GM23338 (cell line): ENCODE results near the gene FUT3. TPM values are rescaled to one million over a fixed set of nuclear protein-coding genes. Genes with fewer than 3 reads are reported as not detected.

Experiments used
- ATAC-seq: fragments of 200-7000 bp; cut with Tn5 transposase; 3 replicates; pipeline ENCODE4 v1.9.1; 2020
- DNase-seq: peaks from one replicate; pipeline ENCODE4 v3.0.0-alpha.2; 2015; ENCODE audit warnings: low spot score
- H2AFZ ChIP-seq: fragments of 200-600 bp; sonication (generic); 2 replicates; pipeline ENCODE4 v1.8.0; 2016; ENCODE audit warnings: antibody characterized with exemption, mild to moderate bottlenecking, moderate library complexity
- H3F3A ChIP-seq: fragments of 200-600 bp; sonication (generic); replicated peaks from 2 replicates; pipeline ENCODE4 v1.8.0; 2017; ENCODE audit warnings: antibody characterized with exemption, mixed run types, low read depth
- H3K27ac ChIP-seq: fragments of 200-600 bp; sonication (generic); 2 replicates; pipeline ENCODE4 v1.6.1; 2016; ENCODE audit warnings: low read depth
- H3K27me3 ChIP-seq: fragments of 200-600 bp; sonication (generic); 2 replicates; pipeline ENCODE4 v1.8.0; 2016; ENCODE audit warnings: mild to moderate bottlenecking, mixed run types, moderate library complexity; ENCODE audit not compliant: insufficient read depth
- H3K36me3 ChIP-seq: fragments of 200-600 bp; sonication (generic); 2 replicates; pipeline ENCODE4 v1.8.0; 2016; ENCODE audit warnings: mild to moderate bottlenecking; ENCODE audit not compliant: insufficient read depth
- H3K4me1 ChIP-seq: fragments of 200-600 bp; sonication (generic); 2 replicates; pipeline ENCODE4 v1.8.0; 2016; ENCODE audit warnings: mild to moderate bottlenecking, moderate library complexity; ENCODE audit not compliant: insufficient read depth
- H3K4me2 ChIP-seq: fragments of 200-600 bp; sonication (generic); 2 replicates; pipeline ENCODE4 v1.7.1; 2017; ENCODE audit warnings: mixed run types
- H3K4me3 ChIP-seq: fragments of 200-600 bp; sonication (generic); 2 replicates; pipeline ENCODE4 v1.6.1; 2016; ENCODE audit warnings: mixed run types
- H3K79me2 ChIP-seq: fragments of 200-600 bp; sonication (generic); replicated peaks from 2 replicates; pipeline ENCODE4 v1.8.0; 2017; ENCODE audit warnings: mild to moderate bottlenecking; ENCODE audit not compliant: insufficient read depth
- H3K9me2 ChIP-seq: fragments of 200-600 bp; sonication (generic); 2 replicates; pipeline ENCODE4 v1.8.0; 2017; ENCODE audit not compliant: insufficient read depth
- H4K20me1 ChIP-seq: fragments of 200-600 bp; sonication (generic); replicated peaks from 2 replicates; pipeline ENCODE4 v1.8.0; 2017; ENCODE audit warnings: mild to moderate bottlenecking; ENCODE audit not compliant: insufficient read depth
- H3K27ac Mint-ChIP-seq: 2 replicates; pipeline ENCODE4 v1.8.0; 2020; ENCODE audit warnings: inconsistent platforms, mild to moderate bottlenecking, moderate library complexity, mixed read lengths
- H3K27me3 Mint-ChIP-seq: 3 replicates; pipeline ENCODE4 v1.8.0; 2022; ENCODE audit warnings: low read depth, mild to moderate bottlenecking, moderate library complexity, mixed read lengths, inconsistent platforms; ENCODE audit not compliant: insufficient read depth, poor library complexity
- H3K36me3 Mint-ChIP-seq: 3 replicates; pipeline ENCODE4 v1.8.0; 2021; ENCODE audit warnings: low read depth, mild to moderate bottlenecking, inconsistent platforms, moderate library complexity, mixed read lengths
- H3K4me1 Mint-ChIP-seq: 3 replicates; pipeline ENCODE4 v1.8.0; 2020; ENCODE audit warnings: mild to moderate bottlenecking, inconsistent platforms, mixed read lengths
- H3K4me3 Mint-ChIP-seq: 3 replicates; pipeline ENCODE4 v1.8.0; 2021; ENCODE audit warnings: moderate library complexity, mild to moderate bottlenecking, inconsistent platforms, mixed read lengths
- H3K9me3 Mint-ChIP-seq: 3 replicates; pipeline ENCODE4 v1.8.0; 2020; ENCODE audit warnings: moderate library complexity, mild to moderate bottlenecking, inconsistent platforms, mixed read lengths
- CREB1 ChIP-seq: fragments of 250-450 bp; sonication (Bioruptor Pico); IDR thresholded peaks from 2 replicates; pipeline ENCODE4 v1.5.0; 2020; ENCODE audit warnings: low read depth, mild to moderate bottlenecking, moderate library complexity
- EZH2phosphoT487 ChIP-seq: fragments of 200-600 bp; sonication (generic); IDR thresholded peaks from one replicate; pipeline ENCODE4 v1.8.1; 2018; ENCODE audit warnings: antibody characterized with exemption; ENCODE audit not compliant: unreplicated experiment
- JUNB ChIP-seq: IDR thresholded peaks from one replicate; pipeline ENCODE4 v1.6.1; 2016; ENCODE audit warnings: antibody characterized with exemption; ENCODE audit not compliant: unreplicated experiment
- STAT1 ChIP-seq: IDR thresholded peaks from one replicate; pipeline ENCODE4 v1.6.1; 2016; ENCODE audit warnings: antibody characterized with exemption; ENCODE audit not compliant: unreplicated experiment
- ZNF114 ChIP-seq: fragments of 250-450 bp; sonication (Bioruptor Pico); IDR thresholded peaks from 2 replicates; pipeline ENCODE4 v1.5.0; 2020; ENCODE audit warnings: mild to moderate bottlenecking, moderate library complexity
- ZNF462 ChIP-seq: fragments of 250-450 bp; sonication (Bioruptor Pico); IDR thresholded peaks from 2 replicates; pipeline ENCODE4 v1.5.0; 2020; ENCODE audit warnings: mild to moderate bottlenecking, moderate library complexity
- polyA plus RNA-seq: library from polyadenylated mRNA; unstranded; fragments of >200 nt; fragmentation: Nextera tagmentation; extraction: Ambion mirVana; gene quantifications from 2 replicates; pipeline ENCODE4 v1.2.1, GENCODE V29; 2016
- total RNA-seq: library from RNA; depleted of rRNA; stranded (reverse); fragments of >200 nt; shearing (Covaris generic); gene quantifications from 2 replicates; pipeline ENCODE4 v1.2.3, GENCODE V29; 2014
- TF ChIP-seq, protein P1 (sequence below): IDR thresholded peaks from one replicate; pipeline ENCODE4 v1.6.1; 2018; ENCODE audit warnings: antibody characterized with exemption; ENCODE audit not compliant: unreplicated experiment

Gene FUT3
- total and polyA plus RNA-seq, 2 experiments from 2014 or later, result 0.45 TPM; not detected in 1

- Mint-ChIP-seq H3K27me3 (peaks cover 10% of the 10 kb centered on the region), H3K4me3 (no peak overlapping the region), H3K9me3 (no peaks in the 10 kb centered on the region; the same call in 2 of the 3 replicates), H3K27ac (no peak overlapping the region), H3K4me1 (no peaks in the 10 kb centered on the region; the same call in 2 of the 3 replicates), H3K36me3 (no peaks in the 10 kb centered on the region)
- Histone ChIP-seq H3K4me3 (no peak overlapping the region), H3F3A (no peaks in the 10 kb centered on the region), H4K20me1 (no peaks in the 10 kb centered on the region; the same call in 1 of the 2 replicates), H3K27ac (no peak overlapping the region), H3K36me3 (no peaks in the 10 kb centered on the region), H3K79me2 (no peaks in the 10 kb centered on the region), H3K4me1 (no peaks in the 10 kb centered on the region), H3K4me2 (no peak overlapping the region), H2AFZ (no peak overlapping the region), H3K27me3 (no peaks in the 10 kb centered on the region), H3K9me2 (no peaks in the 10 kb centered on the region)
- TF ChIP-seq JUNB, result no peak
- TF ChIP-seq EZH2phosphoT487, result no peak
- TF ChIP-seq, protein P1, sequence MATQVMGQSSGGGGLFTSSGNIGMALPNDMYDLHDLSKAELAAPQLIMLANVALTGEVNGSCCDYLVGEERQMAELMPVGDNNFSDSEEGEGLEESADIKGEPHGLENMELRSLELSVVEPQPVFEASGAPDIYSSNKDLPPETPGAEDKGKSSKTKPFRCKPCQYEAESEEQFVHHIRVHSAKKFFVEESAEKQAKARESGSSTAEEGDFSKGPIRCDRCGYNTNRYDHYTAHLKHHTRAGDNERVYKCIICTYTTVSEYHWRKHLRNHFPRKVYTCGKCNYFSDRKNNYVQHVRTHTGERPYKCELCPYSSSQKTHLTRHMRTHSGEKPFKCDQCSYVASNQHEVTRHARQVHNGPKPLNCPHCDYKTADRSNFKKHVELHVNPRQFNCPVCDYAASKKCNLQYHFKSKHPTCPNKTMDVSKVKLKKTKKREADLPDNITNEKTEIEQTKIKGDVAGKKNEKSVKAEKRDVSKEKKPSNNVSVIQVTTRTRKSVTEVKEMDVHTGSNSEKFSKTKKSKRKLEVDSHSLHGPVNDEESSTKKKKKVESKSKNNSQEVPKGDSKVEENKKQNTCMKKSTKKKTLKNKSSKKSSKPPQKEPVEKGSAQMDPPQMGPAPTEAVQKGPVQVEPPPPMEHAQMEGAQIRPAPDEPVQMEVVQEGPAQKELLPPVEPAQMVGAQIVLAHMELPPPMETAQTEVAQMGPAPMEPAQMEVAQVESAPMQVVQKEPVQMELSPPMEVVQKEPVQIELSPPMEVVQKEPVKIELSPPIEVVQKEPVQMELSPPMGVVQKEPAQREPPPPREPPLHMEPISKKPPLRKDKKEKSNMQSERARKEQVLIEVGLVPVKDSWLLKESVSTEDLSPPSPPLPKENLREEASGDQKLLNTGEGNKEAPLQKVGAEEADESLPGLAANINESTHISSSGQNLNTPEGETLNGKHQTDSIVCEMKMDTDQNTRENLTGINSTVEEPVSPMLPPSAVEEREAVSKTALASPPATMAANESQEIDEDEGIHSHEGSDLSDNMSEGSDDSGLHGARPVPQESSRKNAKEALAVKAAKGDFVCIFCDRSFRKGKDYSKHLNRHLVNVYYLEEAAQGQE, result no peak
- ATAC-seq, result no peak
- DNase-seq, result no peak
Measured at GRCh38 chr19:5818594-5818993, 32.7 kb downstream of the FUT3 start.

GRCh38 chr19:5817218-5817617 is 34.0 kb downstream of the FUT3 start:
- H3K36me3 Mint-ChIP-seq, result no peaks in the 10 kb centered on the region
- no peak overlapping the region for H3K4me3 Mint-ChIP-seq
- no peak overlapping the region for H3K27ac Mint-ChIP-seq
- Histone ChIP-seq H3K79me2 (no peaks in the 10 kb centered on the region), H3K4me2 (no peak overlapping the region), H3K9me2 (no peaks in the 10 kb centered on the region), H3K27ac (no peak overlapping the region), H2AFZ (no peak overlapping the region), H3K4me1 (no peaks in the 10 kb centered on the region), H4K20me1 (no peaks in the 10 kb centered on the region; the same call in 1 of the 2 replicates), H3K36me3 (no peaks in the 10 kb centered on the region), H3K4me3 (no peak overlapping the region), H3F3A (no peaks in the 10 kb centered on the region), H3K27me3 (no peaks in the 10 kb centered on the region)
- no peaks in the 10 kb centered on the region; the same call in 2 of the 3 replicates for H3K9me3 Mint-ChIP-seq
- TF ChIP-seq STAT1, result no peak
- peaks cover 9% of the 10 kb centered on the region for H3K27me3 Mint-ChIP-seq
- DNase-seq, result no peak
- no peaks in the 10 kb centered on the region for H3K4me1 Mint-ChIP-seq
- ATAC-seq, result no peak

DNA sequence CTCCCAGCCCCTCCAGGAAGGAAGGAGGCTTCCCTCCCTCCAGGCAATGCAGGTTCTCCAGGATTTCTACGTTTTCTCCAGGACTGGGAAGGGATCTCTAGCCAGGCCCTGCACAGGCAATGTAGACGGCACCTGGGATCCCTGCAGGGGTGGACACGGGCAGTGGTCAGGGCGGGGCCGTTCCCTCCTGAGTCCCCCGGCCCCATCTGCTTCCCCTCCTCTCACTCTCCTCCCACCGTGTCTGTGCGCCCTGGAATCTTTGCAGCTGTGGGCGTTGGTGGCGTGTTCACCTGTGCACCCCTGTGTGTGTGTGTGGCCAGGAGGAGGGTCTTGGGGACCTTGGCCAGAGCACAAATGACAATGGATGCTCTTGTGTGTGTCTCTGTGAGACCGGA is 36.4 kb downstream of the FUT3 start:
- no peaks in the 10 kb centered on the region for H3K36me3 Mint-ChIP-seq
- H3K4me3 Mint-ChIP-seq, result no peak overlapping the region
- DNase-seq (no peak), ATAC-seq (no peak)
- H3K27ac Mint-ChIP-seq, result peak overlapping the region; percentile 32; the same call in 1 of the 2 replicates
- H3K79me2 ChIP-seq, result no peaks in the 10 kb centered on the region
- no peaks in the 10 kb centered on the region; the same call in 1 of the 2 replicates for H4K20me1 ChIP-seq
- H3K4me2 ChIP-seq, result no peak overlapping the region
- H2AFZ ChIP-seq, result no peak overlapping the region
- H3K4me1 ChIP-seq, result no peaks in the 10 kb centered on the region
- H3K27me3 Mint-ChIP-seq, result peaks cover 12% of the 10 kb centered on the region
- H3F3A ChIP-seq, result no peaks in the 10 kb centered on the region
- H3K27ac ChIP-seq, result no peak overlapping the region
- H3K9me3 Mint-ChIP-seq, result no peaks in the 10 kb centered on the region
- no peaks in the 10 kb centered on the region for H3K4me1 Mint-ChIP-seq
- H3K9me2 ChIP-seq, result no peaks in the 10 kb centered on the region
- no peaks in the 10 kb centered on the region for H3K36me3 ChIP-seq
- no peaks in the 10 kb centered on the region for H3K27me3 ChIP-seq
- H3K4me3 ChIP-seq, result no peak overlapping the region
- TF ChIP-seq CREB1 (CRISPR knock-in tag) (no peak), ZNF114 (CRISPR knock-in tag) (no peak), ZNF462 (no peak)
